Endothelial cell of umbilical vein (primary cell): ENCODE data around the gene IL4I1.
A peak's percentile ranks its signal among the peaks of the same experiment; 100 is the strongest.

Experiments
- CTCF ChIP-seq, 2 donors: IDR thresholded peaks; 1 replicate in 1 of 2; 2 replicates in 1 of 2; pipeline ENCODE4 v1.5.1; 2011; ENCODE audit warnings: low read length in 2 of 2, mild to moderate bottlenecking in 2 of 2, moderate library complexity in 2 of 2, control low read depth in 1 of 2, inconsistent platforms in 1 of 2, low read depth in 1 of 2; ENCODE audit not compliant: insufficient read depth in 1 of 2; ENCODE audit errors: extremely low read depth in 1 of 2
- EZH2 ChIP-seq: IDR thresholded peaks from 2 replicates; pipeline ENCODE4 v1.6.1; 2012; ENCODE audit warnings: borderline replicate concordance, low read depth, mild to moderate bottlenecking, moderate library complexity, low read length, inconsistent platforms; ENCODE audit not compliant: severe bottlenecking
- GATA2 ChIP-seq: IDR thresholded peaks from 2 replicates; pipeline ENCODE4 v1.7.0; 2011; ENCODE audit warnings: low read depth, mild to moderate bottlenecking, moderate library complexity, mixed read lengths, low read length; ENCODE audit not compliant: insufficient read length, insufficient read depth
- JUN ChIP-seq: IDR thresholded peaks from 2 replicates; pipeline ENCODE4 v1.6.1; 2011; ENCODE audit warnings: borderline replicate concordance, low read depth; ENCODE audit not compliant: insufficient read length, insufficient read depth
- MAX ChIP-seq: IDR thresholded peaks from 2 replicates; pipeline ENCODE4 v1.6.1; 2011; ENCODE audit not compliant: insufficient read depth, insufficient read length
- MYC ChIP-seq: IDR thresholded peaks from one replicate; pipeline ENCODE4 v1.6.1; 2011; ENCODE audit warnings: mild to moderate bottlenecking, low read depth, low read length
- POLR2A ChIP-seq: IDR thresholded peaks from 2 replicates; pipeline ENCODE4 v1.6.1; 2012; ENCODE audit warnings: low read depth, mild to moderate bottlenecking, control low read depth, low read length
- POLR2AphosphoS5 ChIP-seq: IDR thresholded peaks from 2 replicates; pipeline ENCODE4 v1.6.1; 2012; ENCODE audit warnings: low read depth, mild to moderate bottlenecking, control low read depth, low read length, moderate library complexity; ENCODE audit not compliant: insufficient read depth

- TF ChIP-seq CTCF (IDR thresholded peaks at IDR 0.05; ENCODE audit: extremely low read depth in 1 of 2, insufficient read depth in 1 of 2, low read depth in 1 of 2, low read length in 2 of 2): no peak
- TF ChIP-seq JUN: no peak
- TF ChIP-seq POLR2AphosphoS5: peak; percentile 64
- TF ChIP-seq POLR2A: peak; percentile 70
- no peak for TF ChIP-seq EZH2
- TF ChIP-seq MAX: no peak
- TF ChIP-seq MYC: no peak
- no peak for TF ChIP-seq GATA2
Measured at GRCh38 chr19:49875857-49876421, 20.7 kb downstream of the IL4I1 start.
